Measurements from ENCODE around the gene ZDHHC14.

Gene ZDHHC14

GRCh38 chr6:157655139-157655538 lies 274.1 kb downstream of the ZDHHC14 start:
- DNase-seq: no peak

DNA sequence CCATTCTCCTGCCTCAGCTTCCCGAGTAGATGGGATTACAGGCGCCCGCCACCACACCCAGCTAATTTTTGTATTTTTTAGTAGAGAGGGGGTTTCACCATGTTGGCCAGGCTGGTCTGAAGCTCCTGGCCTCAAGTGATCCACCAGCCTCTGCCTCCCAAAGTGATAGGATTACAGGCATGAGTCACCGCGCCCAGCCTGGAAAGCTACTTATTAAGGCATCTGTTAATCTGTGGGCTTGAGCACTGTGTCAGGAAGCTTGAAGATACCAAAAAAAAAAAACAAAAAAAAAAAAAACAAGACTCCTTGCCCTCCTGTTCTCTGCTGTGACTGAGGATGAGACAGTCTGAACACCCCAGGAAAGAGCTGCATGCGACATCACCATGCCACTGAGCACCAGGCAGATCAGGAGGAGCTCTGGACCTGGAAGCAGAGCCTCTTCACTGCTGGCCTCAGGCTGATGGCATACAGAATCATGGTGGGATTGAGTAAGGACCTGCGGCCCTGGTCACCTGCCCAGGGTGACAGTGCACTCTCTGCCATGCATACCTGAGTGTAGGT lies 275.5 kb downstream of the ZDHHC14 start:
- no peak for DNase-seq

- no peak for DNase-seq
These were observed 276.8 kb downstream of the ZDHHC14 start for GRCh38 chr6:157657754-157658153.

GRCh38 chr6:157658301-157658700 lies 277.3 kb downstream of the ZDHHC14 start:
- no peak for DNase-seq

DNA sequence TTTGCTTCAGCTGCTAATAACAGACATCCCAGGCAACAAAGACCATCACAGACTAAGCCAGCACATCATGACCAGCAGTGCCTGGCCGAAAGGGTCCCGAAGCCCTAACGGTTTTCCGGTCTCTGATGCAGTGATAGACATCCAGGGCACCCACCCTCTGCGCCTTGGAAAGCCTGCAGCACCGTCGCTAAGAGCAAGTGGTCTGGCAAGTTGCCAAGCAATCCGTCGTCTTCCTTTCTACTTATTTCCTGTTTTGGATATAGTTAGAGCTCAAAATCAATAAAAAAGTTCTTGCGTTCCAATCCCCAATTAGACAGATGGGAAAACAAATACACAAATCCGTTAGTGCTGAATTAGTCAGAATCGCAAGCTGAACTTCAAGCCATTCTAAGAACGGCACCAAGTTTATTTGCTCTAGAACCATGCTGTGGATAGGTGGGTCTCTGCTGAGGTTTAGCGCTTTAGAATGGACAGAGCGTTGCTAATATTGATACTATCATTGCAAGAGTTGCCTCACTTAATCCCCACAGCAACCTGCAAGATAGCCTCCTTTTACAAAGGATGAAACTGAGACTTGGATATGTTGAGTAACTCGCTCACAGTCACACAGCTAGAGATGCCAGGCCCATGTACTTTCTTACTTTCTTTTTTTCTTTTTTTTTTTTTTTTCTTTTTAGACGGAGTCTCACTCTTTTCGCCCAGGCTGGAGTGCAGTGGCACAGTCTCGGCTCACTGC lies 278.7 kb downstream of the ZDHHC14 start:
- no peak for DNase-seq

- DNase-seq: no peak
These were observed 279.4 kb downstream of the ZDHHC14 start for GRCh38 chr6:157660414-157660813.

DNA sequence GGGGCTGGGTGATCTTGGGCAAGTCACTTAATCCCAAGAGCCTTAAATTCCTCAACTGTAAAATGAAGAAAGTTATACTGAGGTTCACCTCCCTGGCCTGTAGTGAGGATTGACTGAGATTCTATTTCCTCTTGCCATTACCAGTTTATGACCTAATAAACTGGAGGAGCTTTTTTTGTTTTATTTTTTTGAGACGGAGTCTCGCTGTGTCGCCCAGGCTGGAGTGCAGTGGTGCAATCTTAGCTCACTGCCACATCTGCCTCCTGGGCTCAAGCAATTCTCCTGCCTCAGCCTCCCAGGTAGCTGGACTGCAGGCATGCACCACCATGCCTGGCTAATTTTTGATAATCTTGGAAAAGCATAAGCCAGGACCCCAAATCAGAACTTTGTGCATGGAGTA lies 280.7 kb downstream of the ZDHHC14 start:
- no peak for DNase-seq

DNA sequence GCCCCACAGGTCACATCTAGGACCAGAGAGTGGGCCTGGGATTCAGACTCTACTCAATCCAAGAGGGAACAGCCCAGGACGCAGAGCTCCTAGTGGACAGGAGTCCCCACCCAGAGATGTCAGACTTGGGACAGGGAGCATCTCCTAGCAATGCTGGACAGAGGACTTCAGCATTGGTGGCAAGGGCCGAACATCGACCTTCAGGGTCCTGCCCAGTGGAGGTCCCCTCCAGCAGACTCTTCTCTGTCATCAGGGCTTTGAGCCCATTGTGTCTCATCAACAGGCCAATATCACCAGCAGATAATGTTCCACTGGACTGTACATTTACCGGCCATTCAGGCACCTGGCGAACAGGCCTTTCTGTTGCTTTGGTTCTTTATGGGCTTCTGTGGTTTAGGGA lies 282.3 kb downstream of the ZDHHC14 start:
- no peak for DNase-seq

DNA sequence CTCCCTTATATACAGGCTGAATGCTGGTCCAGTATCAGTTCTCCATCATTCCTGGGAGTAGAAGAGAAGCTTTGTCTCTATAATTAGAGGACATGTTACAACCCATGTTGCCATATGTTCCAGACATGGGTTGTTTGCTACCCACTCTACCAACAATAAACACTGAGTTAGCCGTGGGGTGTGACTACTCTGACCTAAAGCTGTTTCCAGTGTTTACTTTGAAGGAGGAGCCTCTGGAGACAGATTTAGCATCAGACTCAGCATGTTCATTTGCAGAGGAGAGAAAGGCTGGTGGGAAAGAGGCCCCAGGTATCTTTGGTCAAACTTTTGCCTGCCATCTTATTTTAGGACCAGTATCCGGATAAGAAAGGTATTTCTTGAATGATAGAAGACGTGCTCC lies 284.2 kb downstream of the ZDHHC14 start:
- no peak for DNase-seq

GRCh38 chr6:157666729-157667128 lies 285.7 kb downstream of the ZDHHC14 start:
- DNase-seq: no peak

DNA sequence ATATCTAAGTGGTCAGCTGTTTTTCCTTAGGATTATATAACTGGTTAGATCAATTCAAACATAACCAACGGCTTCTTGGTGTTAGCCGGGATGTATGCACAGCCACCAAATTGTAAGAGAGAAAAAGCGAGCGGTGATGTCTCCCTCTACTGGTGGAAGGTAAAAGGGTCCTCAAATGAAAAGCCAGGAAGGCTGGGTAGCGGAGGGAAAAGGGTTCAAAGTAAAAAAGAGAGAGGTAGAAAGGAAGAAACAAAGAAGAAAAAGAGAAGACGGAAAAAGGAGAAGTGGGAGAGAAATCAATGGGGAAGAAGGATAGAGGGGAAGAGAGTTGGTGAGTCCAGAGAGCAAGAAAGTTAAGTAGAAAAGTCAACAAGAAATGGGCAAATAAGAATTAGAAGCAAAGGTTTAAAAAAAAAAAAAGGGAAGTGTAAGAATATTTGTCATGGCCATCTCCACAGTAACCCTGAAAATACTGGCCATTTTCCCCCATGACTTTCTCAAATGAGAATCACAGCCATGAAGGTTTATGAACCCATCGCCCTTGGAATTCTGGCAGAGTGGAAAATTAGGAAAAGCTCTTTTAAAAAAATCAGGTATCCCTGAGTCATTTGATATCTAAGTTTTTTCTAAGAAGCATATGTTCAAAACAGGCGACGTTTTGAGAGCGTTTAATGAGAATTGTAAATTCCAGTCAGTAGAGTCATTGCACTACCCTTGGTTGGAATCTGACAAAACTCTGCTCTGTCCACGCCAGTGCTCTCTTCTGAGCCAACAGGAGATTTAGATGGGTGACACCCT lies 286.4 kb downstream of the ZDHHC14 start:
- peak; percentile 76 for DNase-seq

DNA sequence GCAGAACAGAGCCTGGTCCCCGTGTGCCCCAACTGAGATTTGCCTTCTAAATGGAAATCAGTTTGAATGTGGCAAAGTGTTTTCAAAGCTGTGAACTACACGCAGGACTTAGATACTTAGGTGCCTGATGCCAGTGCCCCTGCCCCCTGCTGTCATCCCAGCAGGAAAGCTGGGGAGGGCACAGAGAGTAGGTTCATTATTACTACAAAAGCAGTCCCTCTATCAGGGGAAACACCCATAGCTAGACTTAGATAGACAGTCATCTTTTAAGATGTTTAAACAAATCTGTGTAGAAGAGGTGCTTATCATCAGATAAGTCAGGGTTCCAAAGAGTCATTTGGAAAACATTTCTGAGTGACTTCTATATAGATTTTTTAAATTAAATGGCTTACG lies 287.0 kb downstream of the ZDHHC14 start:
- no peak for DNase-seq

GRCh38 chr6:157668713-157669112 lies 287.7 kb downstream of the ZDHHC14 start:
- no peak for DNase-seq

DNA sequence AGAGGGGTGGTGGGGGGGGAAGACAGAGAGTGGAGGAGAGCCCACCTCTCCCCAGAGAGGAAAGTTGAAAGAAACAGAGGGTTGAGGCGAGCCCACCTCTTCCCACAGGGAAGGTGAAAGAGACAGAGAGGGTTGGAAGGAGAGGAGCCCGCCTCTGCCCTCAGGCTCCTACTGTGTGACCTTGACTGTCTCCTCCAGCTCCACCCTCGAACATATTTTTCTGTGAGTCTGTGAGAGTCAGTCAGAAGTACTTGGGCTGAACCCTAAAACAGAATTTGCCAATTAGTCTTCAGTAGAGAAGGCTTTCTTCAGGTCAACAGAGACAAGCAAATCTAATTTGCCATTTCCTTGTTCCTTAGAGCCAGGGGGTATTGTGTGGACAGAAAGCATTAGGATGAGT lies 288.3 kb downstream of the ZDHHC14 start:
- DNase-seq: no peak

- no peak for DNase-seq
These were observed 288.8 kb downstream of the ZDHHC14 start for GRCh38 chr6:157669747-157670216.

- no peak for DNase-seq
These were observed 289.6 kb downstream of the ZDHHC14 start for GRCh38 chr6:157670466-157671186.

- DNase-seq: no peak
These were observed 291.9 kb downstream of the ZDHHC14 start for GRCh38 chr6:157672726-157673412.

DNA sequence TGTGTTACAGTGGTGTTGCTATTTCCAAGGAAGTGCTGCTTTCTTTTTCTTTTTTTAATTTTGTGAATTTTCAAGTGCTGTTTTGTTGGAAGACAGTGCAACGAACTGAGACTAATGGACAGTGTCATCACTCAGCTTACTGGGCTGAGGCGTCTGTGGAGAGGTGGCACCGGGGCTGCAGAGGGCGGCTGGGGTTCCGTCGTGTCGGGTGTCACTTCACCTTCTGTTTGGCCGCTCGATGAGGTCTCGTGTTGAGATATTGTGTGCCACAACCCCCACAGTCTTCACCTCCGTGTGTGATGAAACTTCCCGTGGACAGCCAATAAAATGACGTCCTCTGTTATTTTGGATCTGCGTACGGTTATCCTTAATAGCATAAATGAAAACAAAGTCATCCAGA lies 292.6 kb downstream of the ZDHHC14 start:
- DNase-seq: no peak

DNA sequence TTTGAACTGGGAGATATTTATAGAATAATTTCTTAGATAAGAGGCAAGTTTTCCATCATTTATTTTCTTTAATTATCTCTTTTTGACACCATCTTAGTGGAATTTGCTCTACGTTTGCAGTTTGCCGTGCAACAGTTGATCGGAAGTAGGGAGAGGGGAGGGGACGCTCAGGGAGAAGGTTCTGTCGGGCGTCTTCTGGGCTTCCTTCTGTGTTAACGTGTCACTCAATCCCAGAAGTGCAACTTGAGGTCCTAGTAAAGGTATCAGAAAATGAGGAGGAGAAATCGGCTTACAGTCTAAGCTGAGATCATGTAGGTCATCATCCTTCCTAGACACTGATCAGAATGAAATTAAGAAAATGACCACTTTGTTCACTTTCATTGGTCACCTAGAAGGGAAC lies 293.1 kb downstream of the ZDHHC14 start:
- DNase-seq: no peak

GRCh38 chr6:157675831-157676230 lies 294.8 kb downstream of the ZDHHC14 start:
- no peak for DNase-seq

GRCh38 chr6:157676241-157676640 lies 295.3 kb downstream of the ZDHHC14 start:
- DNase-seq: no peak

GRCh38 chr6:157677235-157677634 lies 296.2 kb downstream of the ZDHHC14 start:
- no peak for DNase-seq
